Endometrium (tissue), 2 donors: Measurements from ENCODE around the gene BLM.
"Not testable (repeated sequence)": the region's sequence is repeated elsewhere in the genome, so short reads cannot be mapped to it uniquely, and the experiment has no call there.

Experiments
- FAIRE-seq: peaks from 2 replicates; lab custom pipeline; 2012; peaks lifted over from hg19 to GRCh38; lab: Jason Lieb, UNC
- donor health status: control.
- donor health status: control.

BLM gene

GRCh38 chr15:90716976-90717821 lies at the start of gene BLM:
Gene BLM (plus strand): TSS chr15:90717346. CDS start chr15:90747393, 30,047 bp downstream.
- peak; percentile 98 for FAIRE-seq

DNA sequence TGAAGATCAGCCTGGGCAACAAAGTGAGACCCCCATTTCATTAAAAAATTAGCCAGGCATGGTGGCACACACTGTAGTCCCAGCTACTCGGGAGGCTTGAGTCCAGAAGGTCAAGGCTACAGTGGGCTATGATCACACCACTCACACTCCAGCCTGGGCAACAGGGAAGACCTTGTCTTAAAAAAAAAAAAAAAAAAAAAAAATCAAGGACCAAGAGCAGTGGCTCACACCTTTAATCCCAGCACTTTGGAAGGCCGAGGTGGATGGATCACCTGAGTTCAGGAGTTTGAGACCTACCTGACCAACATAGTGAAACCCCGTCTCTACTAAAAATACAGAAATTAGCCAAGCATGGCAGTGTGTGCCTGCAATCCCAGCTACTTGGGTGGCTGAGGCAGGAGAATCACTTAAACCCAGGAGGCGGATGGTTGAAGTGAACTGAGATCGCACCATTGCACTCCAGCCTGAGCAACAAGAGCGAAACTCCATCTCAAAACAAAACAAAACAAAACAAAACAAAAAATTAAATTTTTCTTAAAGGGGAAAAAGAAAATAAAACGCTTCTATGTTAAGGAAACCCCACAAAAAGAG lies 49.3 kb upstream of the BLM start:
- not testable (repeated sequence) for FAIRE-seq

DNA sequence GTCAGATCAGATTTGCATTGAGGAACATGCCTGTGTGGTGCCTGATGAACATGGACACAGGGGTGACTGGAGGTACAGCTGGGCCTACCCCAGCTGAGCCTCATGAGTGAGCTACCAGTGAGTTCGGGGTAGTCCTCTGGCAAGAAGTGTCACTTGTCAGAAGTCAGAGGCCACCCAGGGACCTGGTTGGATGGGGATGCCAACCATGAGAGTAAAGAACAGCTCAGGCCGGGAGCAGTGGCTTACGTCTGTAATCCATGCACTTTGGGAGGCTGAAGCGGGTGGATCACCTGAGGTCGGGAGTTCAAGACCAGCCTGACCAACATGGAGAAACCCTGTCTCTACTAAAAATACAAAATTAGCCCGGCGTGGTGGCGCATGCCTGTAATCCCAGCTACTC lies 46.5 kb upstream of the BLM start:
- not testable (repeated sequence) for FAIRE-seq

- FAIRE-seq, result no peak
These were observed 45.9 kb upstream of the BLM start for GRCh38 chr15:90671216-90671615.

DNA sequence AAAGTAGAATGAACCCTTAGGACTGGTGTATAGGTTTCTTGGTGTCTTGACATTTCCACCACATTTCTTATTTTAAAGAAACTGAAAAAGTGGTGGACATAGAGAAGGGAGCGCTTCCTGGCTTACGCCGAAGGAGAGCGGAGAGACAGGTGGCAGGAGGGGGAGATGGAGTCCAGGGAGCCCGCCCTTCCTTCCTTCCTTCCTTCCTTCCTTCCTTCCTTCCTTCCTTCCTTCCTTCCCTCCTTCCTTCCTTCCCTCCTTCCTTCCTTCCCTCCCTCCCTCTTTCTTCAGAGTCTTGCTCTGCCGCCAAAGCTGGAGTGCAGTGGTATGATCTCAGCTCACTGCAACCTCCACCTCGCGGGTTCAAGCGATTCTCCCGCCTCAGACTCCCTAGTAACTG lies 43.8 kb upstream of the BLM start:
- not testable (repeated sequence) for FAIRE-seq

GRCh38 chr15:90674476-90674875 lies 42.7 kb upstream of the BLM start:
- FAIRE-seq, result no peak

DNA sequence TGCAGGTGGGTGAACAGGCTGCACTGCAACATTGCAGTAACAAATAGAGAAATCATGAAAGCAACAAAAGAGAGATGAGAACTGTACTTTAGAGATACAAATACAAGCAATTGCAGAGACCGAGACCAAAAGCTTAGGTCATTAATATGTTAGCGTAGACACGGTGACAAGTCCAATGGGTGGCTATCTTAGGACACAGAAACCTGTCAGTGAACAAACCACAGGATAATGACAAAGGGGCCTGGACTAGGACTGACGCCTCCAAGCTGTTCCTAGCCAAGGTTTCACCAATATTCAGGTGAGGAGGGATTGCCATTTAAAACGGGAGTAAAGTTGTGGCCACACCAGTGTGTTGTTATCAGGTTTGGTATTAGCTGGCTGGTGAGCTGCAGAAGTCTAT lies 41.7 kb upstream of the BLM start:
- no peak for FAIRE-seq

GRCh38 chr15:90677807-90678790 lies 39.0 kb upstream of the BLM start:
- FAIRE-seq, result no peak

- no peak for FAIRE-seq
These were observed 37.2 kb upstream of the BLM start for GRCh38 chr15:90679959-90680358.

DNA sequence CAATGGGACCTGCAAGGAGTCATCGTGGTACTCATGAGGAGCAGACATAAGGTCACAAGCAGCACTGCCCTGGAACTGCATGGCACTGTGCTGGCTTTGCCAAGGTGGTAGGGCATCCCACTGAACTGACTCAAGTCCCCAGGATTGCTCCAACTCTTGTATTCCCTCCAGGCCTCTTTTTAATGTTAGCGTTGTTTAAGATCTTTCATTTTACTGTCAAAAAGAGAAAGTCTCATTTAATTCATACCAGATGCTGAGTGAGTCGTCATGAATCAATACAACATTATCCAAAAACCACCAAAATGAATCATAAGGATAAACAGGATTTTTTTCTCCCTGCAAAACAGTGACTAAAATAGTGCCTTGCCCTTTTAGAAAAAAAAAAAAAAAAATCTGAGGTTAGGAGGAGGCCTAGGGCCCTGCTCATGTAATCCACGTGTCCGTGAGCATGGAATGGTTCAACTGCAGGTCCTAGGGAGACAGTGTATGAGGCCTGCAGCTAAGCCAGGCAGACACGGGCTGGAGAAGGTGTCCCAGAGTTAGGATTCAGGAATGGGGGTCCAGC lies 36.7 kb upstream of the BLM start:
- peak; percentile 31 for FAIRE-seq

DNA sequence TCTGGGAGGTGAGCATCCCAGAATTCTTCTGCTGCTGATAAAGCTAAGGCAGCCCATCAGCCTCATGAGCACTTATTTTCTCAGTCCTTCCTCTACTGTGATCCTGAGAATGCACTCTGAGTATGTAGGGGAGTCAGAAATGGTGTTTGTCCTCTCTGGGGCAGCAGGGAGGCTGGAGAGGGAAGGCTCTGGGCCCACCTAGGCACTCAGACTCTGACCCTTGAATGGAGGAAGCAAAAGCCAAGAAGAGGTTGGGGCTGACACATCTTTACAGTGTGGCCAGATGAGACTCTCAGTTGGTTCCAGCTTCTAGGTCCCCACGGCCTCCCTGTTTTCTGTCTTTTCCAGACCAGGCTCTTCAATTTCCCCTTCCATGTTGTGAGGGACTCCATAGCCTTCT lies 36.1 kb upstream of the BLM start:
- FAIRE-seq, result no peak

- no peak for FAIRE-seq
These were observed 35.7 kb upstream of the BLM start for GRCh38 chr15:90681480-90681879.

DNA sequence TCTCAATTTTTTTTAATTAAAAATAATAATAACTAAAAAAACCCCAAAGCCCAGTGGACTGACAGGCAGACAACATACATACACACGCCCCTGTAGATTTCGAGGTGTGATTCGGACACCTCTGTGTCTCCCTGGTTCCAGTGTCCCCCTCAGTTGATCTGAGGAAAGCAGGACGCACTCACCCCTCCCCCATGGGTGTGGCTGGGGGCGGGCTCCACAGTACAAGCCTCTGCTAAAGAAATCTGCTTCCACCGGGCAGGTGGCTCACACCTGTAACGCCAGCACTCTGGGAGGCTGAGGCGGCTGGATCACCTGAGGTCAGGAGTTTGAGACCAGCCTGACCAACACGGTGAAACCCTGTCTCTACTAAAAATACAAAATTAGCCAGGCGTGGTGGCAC lies 33.8 kb upstream of the BLM start:
- no peak for FAIRE-seq

GRCh38 chr15:90683876-90684275 lies 33.3 kb upstream of the BLM start:
- no peak for FAIRE-seq

- FAIRE-seq, result no peak
These were observed 32.9 kb upstream of the BLM start for GRCh38 chr15:90684281-90684680.

DNA sequence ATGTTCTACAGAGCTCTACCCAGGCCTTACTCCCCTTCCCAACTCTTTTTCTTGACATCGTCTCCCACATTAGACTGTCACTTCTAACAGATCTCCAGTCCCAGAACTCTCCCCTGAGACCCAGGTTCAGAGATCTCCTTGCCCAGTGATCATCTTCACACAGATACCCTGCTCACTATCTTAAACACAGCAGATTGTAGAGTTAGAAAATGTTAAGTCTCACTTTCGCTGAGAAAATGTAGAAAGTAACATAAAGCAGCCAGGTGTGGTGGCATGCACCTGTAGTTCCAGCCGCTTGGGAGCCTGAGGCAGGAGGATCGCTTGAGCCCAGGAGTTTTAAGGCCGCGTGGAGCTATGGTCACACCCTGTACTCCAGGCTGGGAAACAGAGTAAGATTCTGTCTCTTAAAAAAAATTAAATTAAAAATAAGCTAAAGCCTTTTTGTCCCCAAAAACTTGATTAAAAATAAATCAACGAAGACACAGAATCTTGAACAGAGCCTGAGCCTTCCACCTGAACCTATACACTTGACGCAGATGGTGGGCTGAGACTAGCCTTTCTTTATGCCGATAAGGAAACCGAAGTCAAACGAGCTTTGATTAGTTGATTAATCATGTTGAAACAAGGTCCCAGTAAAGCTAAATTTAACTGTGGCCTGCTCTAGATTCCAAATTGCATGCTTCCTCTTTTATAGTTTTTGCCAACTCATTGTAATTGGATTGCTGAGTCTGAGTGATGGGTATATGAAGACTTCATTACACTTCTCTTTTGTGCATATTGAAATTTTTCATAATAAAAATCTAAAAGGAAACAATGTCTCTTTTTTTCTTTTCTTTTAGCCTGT lies 31.3 kb upstream of the BLM start:
- FAIRE-seq, result no peak

- FAIRE-seq, result no peak
These were observed 30.5 kb upstream of the BLM start for GRCh38 chr15:90686435-90687218.

- not testable (repeated sequence) for FAIRE-seq
These were observed 27.7 kb upstream of the BLM start for GRCh38 chr15:90689326-90689961.

DNA sequence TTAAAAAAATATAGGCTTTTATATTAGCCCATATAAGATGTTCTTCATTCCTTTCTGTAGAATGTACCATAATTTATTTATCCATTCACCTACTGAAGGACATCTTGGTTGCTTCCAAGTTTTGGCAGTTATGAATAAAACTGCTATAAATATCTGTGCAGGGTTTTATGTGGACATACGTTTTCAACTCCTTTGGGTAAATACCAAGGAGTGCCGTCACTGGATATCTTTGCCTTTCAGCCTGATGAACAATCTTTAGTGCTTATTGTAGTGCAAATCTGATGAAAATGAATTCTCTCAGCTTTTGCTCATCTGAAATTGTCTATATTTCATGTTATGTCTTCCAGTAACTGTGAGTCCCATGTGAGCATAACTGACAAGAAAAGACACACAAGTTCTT lies 26.6 kb upstream of the BLM start:
- no peak for FAIRE-seq

GRCh38 chr15:90691369-90691768 lies 25.8 kb upstream of the BLM start:
- FAIRE-seq, result no peak
